ENCODE results near the gene PLXND1. TPM values are rescaled to one million over a fixed set of nuclear protein-coding genes. Genes with fewer than 3 reads are reported as not detected.

The PLXND1 gene
- total RNA-seq, 2 experiments from 2014 or later, result 4.7 to 6.0 TPM

DNA sequence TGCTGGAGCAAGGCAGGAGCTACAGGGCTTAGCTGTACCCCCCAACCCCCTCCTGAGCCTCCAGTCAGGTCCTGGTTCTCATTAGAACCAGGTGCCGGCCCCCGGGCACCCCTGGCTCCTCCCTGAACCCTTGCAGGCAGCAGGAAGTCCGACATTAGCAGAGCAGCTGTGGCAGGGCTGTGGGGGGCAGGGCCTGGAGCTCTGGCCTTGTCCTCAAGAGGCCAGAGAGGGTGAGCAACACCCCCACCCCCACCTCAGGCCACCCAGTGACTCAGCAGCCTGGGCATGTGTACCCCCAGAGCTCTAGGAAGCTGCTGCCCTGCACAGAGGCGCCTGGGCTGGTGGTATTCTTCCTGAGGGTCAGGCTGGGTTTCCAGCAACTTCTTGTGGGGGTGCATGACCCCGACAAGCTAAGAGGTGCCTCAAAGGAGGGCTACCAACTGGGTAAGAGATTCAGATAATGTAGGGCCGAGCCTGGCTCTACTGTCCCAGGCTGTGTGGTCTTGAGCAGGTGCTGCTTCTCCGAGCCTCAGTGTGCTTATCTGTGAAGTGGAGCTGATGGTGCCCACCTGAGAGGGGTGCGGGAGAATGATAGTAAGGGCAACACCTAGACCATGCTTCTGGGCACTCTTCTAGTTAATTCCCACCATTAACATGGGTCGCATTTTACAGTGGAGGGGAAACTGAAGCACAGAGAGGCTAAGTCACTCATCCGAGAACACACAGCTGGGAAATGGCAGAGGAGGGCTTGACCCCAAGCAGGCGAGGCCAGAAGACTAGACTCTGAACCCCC, 47.5 kb downstream of the PLXND1 start:
- Histone ChIP-seq H3K79me2 (ENCODE audit: insufficient read depth, low read depth, low read length) (no peaks in the 10 kb centered on the region), H3K4me2 (ENCODE audit: low read length) (peak overlapping the region; percentile 52), H3K9me3 (ENCODE audit: low read length) (no peaks in the 10 kb centered on the region), H3K9me2 (ENCODE audit: insufficient read depth, low read length) (no peaks in the 10 kb centered on the region), H3K36me3 (ENCODE audit: insufficient read depth, low read length) (no peaks in the 10 kb centered on the region), H2AFZ (ENCODE audit: low read length) (peak overlapping the region; percentile 64; the same call in 1 of the 2 replicates), H3K4me1 (ENCODE audit: insufficient read depth, low read length, poor library complexity, severe bottlenecking) (peaks cover 45% of the 10 kb centered on the region), H3K4me3 (ENCODE audit: low read depth, low read length, poor library complexity, severe bottlenecking) (peak overlapping the region; percentile 2), H4K20me1 (ENCODE audit: insufficient read depth, low read length) (no peaks in the 10 kb centered on the region), H3K27ac (ENCODE audit: low read depth, low read length, poor library complexity, severe bottlenecking) (peak overlapping the region; percentile 21)
- no TSS peak for BruUV-seq (replicated peaks)
- TF ChIP-seq, protein P1, sequence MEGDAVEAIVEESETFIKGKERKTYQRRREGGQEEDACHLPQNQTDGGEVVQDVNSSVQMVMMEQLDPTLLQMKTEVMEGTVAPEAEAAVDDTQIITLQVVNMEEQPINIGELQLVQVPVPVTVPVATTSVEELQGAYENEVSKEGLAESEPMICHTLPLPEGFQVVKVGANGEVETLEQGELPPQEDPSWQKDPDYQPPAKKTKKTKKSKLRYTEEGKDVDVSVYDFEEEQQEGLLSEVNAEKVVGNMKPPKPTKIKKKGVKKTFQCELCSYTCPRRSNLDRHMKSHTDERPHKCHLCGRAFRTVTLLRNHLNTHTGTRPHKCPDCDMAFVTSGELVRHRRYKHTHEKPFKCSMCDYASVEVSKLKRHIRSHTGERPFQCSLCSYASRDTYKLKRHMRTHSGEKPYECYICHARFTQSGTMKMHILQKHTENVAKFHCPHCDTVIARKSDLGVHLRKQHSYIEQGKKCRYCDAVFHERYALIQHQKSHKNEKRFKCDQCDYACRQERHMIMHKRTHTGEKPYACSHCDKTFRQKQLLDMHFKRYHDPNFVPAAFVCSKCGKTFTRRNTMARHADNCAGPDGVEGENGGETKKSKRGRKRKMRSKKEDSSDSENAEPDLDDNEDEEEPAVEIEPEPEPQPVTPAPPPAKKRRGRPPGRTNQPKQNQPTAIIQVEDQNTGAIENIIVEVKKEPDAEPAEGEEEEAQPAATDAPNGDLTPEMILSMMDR (conservative IDR thresholded peaks at IDR 0.05; ENCODE audit: low read length), result no peak
- no peak for TF ChIP-seq EZH2phosphoT487 (IDR thresholded peaks at IDR 0.05; ENCODE audit: borderline replicate concordance, low read depth, low read length)
- intact Hi-C loops (cut with micrococcal nuclease; ENCODE audit: unreplicated experiment), result no loop called here
- ChIA-PET POLR2A (interaction anchor here (0.6 to 1.4 kb wide), 7 partner anchors 9 to 384 kb away, joined by 3 to 6 read pairs (median 4); no protein-coding TSS in a partner anchor), CTCF (ENCODE audit: unreplicated experiment) (interaction anchor here (0.6 to 1.6 kb wide), 3 partner anchors 18 to 118 kb away, joined by 3 to 5 read pairs (median 3); no protein-coding TSS in a partner anchor)
- peak; percentile 79 for DNase-seq (ENCODE audit: low spot score)

DNA sequence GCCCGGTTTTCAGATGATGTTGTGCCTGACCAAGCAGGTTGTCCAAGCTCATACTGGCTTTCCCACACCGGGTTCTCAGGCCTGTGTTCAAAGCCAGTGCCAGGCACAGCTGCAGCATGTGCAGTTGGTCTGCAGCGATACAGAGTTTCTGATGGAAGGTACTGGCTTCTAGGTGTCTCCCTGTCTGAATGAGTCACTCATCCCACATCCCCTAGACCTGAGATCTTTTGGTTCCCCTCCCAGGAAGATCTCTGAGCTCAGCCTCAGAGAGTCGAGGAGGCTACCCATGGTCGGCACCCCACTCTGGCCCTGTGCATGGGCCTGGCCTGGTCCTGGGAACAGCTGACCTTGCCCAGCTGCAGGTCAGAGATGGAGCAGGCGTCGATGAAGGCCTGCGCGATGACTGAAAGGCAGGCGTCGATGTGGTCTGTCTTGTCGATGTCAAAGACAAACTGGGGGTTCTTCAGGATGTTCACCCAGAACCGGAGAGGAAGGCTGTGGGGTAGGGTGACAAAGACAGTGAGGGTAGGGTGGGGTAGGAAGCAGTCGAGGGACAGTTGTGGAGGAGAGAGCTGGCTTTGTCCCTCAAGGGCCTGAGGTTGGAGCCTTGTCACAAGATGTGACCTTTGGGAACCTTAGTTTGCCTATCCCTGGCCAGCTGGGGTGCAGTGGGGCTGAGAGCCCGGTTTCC, 48.2 kb downstream of the PLXND1 start:
- no peak for DNase-seq (ENCODE audit: low spot score)
- intact Hi-C loops (cut with micrococcal nuclease; ENCODE audit: unreplicated experiment), result no loop called here
- TF ChIP-seq, protein P1 (conservative IDR thresholded peaks at IDR 0.05; ENCODE audit: low read length), result no peak
- no peak for TF ChIP-seq EZH2phosphoT487 (IDR thresholded peaks at IDR 0.05; ENCODE audit: borderline replicate concordance, low read depth, low read length)
- H2AFZ ChIP-seq (ENCODE audit: low read length), result peak overlapping the region; percentile 64; the same call in 1 of the 2 replicates
- ChIA-PET CTCF (ENCODE audit: unreplicated experiment) (interaction anchor here (1.5 to 1.6 kb wide), 2 partner anchors 19 to 117 kb away, joined by 3 read pairs; no protein-coding TSS in a partner anchor), POLR2A (interaction anchor here (0.8 to 1.4 kb wide), 3 partner anchors 13 to 19 kb away, joined by 4 to 6 read pairs (median 6); no protein-coding TSS in a partner anchor)
- peak overlapping the region; percentile 21 for H3K27ac ChIP-seq (ENCODE audit: low read depth, low read length, poor library complexity, severe bottlenecking)
- H3K79me2 ChIP-seq (ENCODE audit: insufficient read depth, low read depth, low read length), result no peaks in the 10 kb centered on the region
- no peaks in the 10 kb centered on the region for H3K9me2 ChIP-seq (ENCODE audit: insufficient read depth, low read length)
- H4K20me1 ChIP-seq (ENCODE audit: insufficient read depth, low read length), result no peaks in the 10 kb centered on the region
- no peaks in the 10 kb centered on the region for H3K36me3 ChIP-seq (ENCODE audit: insufficient read depth, low read length)
- H3K4me2 ChIP-seq (ENCODE audit: low read length), result peak overlapping the region; percentile 52
- H3K4me1 ChIP-seq (ENCODE audit: insufficient read depth, low read length, poor library complexity, severe bottlenecking), result peaks cover 52% of the 10 kb centered on the region
- H3K9me3 ChIP-seq (ENCODE audit: low read length), result no peaks in the 10 kb centered on the region
- BruUV-seq (replicated peaks), result no TSS peak
- H3K4me3 ChIP-seq (ENCODE audit: low read depth, low read length, poor library complexity, severe bottlenecking), result peak overlapping the region; percentile 2
